HepG2 (cell line): ENCODE data around the gene TM9SF2. TPM values are rescaled to one million over a fixed set of nuclear protein-coding genes. Genes with fewer than 3 reads are reported as not detected.

Experiments used
- HMGXB3 ChIP-seq: sonication (generic); formaldehyde crosslinking; IDR thresholded peaks from 2 replicates; pipeline ENCODE4 v1.4.0; 2020; ENCODE audit warnings: missing genetic modification reagents, borderline replicate concordance
- KDM2A ChIP-seq: sonication (generic); formaldehyde crosslinking; IDR thresholded peaks from 2 replicates; pipeline ENCODE4 v1.4.0; 2020; ENCODE audit warnings: low read depth, missing genetic modification reagents, borderline replicate concordance
- KLF12 ChIP-seq: sonication (generic); formaldehyde crosslinking; IDR thresholded peaks from 2 replicates; pipeline ENCODE4 v1.4.0; 2020; ENCODE audit warnings: missing genetic modification reagents, borderline replicate concordance
- MBD4 ChIP-seq: IDR thresholded peaks from 2 replicates; pipeline ENCODE4 v1.6.1; 2012; ENCODE audit warnings: low read length, inconsistent platforms, borderline replicate concordance
- MYC ChIP-seq: sonication (generic); formaldehyde crosslinking; IDR thresholded peaks from 2 replicates; pipeline ENCODE4 v1.9.0; 2021; ENCODE audit warnings: missing genetic modification reagents, borderline replicate concordance
- TBP ChIP-seq: sonication (generic); formaldehyde crosslinking; IDR thresholded peaks from 2 replicates; pipeline ENCODE4 v1.5.0; 2020; ENCODE audit warnings: missing genetic modification reagents
- THYN1 ChIP-seq: sonication (generic); formaldehyde crosslinking; IDR thresholded peaks from 2 replicates; pipeline ENCODE4 v1.8.1; 2023; ENCODE audit warnings: low read depth, mild to moderate bottlenecking, moderate library complexity, missing genetic modification reagents, borderline replicate concordance
- ZNF318 ChIP-seq: sonication (generic); formaldehyde crosslinking; IDR thresholded peaks from 2 replicates; pipeline ENCODE4 v1.4.0; 2020; ENCODE audit warnings: mild to moderate bottlenecking, missing genetic modification reagents
- ZNF362 ChIP-seq: sonication (generic); formaldehyde crosslinking; IDR thresholded peaks from 2 replicates; pipeline ENCODE4 v1.4.0; 2020; ENCODE audit warnings: missing genetic modification reagents, mild to moderate bottlenecking, borderline replicate concordance
- ZNF367 ChIP-seq: sonication (generic); formaldehyde crosslinking; IDR thresholded peaks from 2 replicates; pipeline ENCODE4 v1.4.0; 2020; ENCODE audit warnings: missing genetic modification reagents, borderline replicate concordance
- ZNF710 ChIP-seq: sonication (generic); formaldehyde crosslinking; IDR thresholded peaks from 2 replicates; pipeline ENCODE4 v1.5.0; 2020; ENCODE audit warnings: mild to moderate bottlenecking, missing genetic modification reagents, borderline replicate concordance
- polyA plus RNA-seq, 8 experiments: library from polyadenylated mRNA; depleted of rRNA in 3 of 8; stranded (reverse) in 7 of 8; unstranded in 1 of 8; fragments of >200 nt; fragmentation: Illumina TruSeq in 4 of 8; extraction: Trizol in 4 of 8; gene quantifications; 2 replicates each; pipeline versions ENCODE4 v1.2.1 to v1.2.3, GENCODE V29; 2011 to 2016; ENCODE audit warnings: low read depth in 4 of 8, missing spikeins in 1 of 8, mixed read lengths in 1 of 8; ENCODE audit not compliant: insufficient read depth in 1 of 8
- total RNA-seq, 5 experiments: library from RNA; depleted of rRNA; stranded (reverse); fragments of >200 nt; fragmentation: Illumina TruSeq; extraction: Trizol; gene quantifications; 2 replicates each; pipeline ENCODE4 v1.2.3, GENCODE V29; 2016; ENCODE audit warnings: low read depth in 1 of 5

TM9SF2 gene
- total and polyA plus RNA-seq, 2 of the 13 experiments (the other 11 are each of a cell fraction or from before 2014, with no cell fraction given) = 94.1 to 123 TPM

- TF ChIP-seq ZNF318 (CRISPR knock-in tag) = 0 out of 2 replicates have a peak, but pooled peaks have one; percentile 52
- TF ChIP-seq MYC = no peak
- TF ChIP-seq ZNF367 (CRISPR knock-in tag) = no peak
- 0 out of 2 replicates have a peak, but pooled peaks have one; percentile 17 for TF ChIP-seq ZNF362 (CRISPR knock-in tag)
- no peak for TF ChIP-seq MBD4
- TF ChIP-seq ZNF710 = no peak
- TF ChIP-seq THYN1 (CRISPR knock-in tag) = no peak
- TF ChIP-seq KLF12 (CRISPR knock-in tag) = no peak
- TF ChIP-seq HMGXB3 (CRISPR knock-in tag) = no peak; the same call in 1 of the 2 replicates
- TF ChIP-seq KDM2A (CRISPR knock-in tag) = peak; percentile 26; the same call in 1 of the 2 replicates
- TF ChIP-seq TBP (CRISPR knock-in tag) = no peak
Measured at GRCh38 chr13:99605420-99606323, 104.4 kb downstream of the TM9SF2 start (continued).
